ENCODE measurements around the gene MCOLN2.
"Not testable (repeated sequence)": the region's sequence is repeated elsewhere in the genome, so short reads cannot be mapped to it uniquely, and the experiment has no call there.

Gene MCOLN2

GRCh38 chr1:84919461-84919970 lies 77.4 kb downstream of the MCOLN2 start:
- Histone ChIP-seq H3K4me3 (ENCODE audit: control insufficient read depth in 1 of 7, extremely low read depth in 1 of 7, insufficient read depth in 4 of 7, low read depth in 2 of 7, low read length in 6 of 7) (no peak overlapping the region), H3K27me3 (replicated peaks in 2 of 5; ENCODE audit: control insufficient read depth in 4 of 5, insufficient read depth in 5 of 5, low read length in 4 of 5) (no peaks in the 10 kb centered on the region), H3K27ac (ENCODE audit: insufficient read depth in 1 of 2, low read depth in 1 of 2, low read length in 2 of 2, poor library complexity in 1 of 2, severe bottlenecking in 2 of 2) (no peak overlapping the region), H3K36me3 (ENCODE audit: control insufficient read depth in 4 of 4, insufficient read depth in 4 of 4, low read length in 3 of 4) (no peaks in the 10 kb centered on the region), H3K4me1 (ENCODE audit: control extremely low read depth in 1 of 4, control insufficient read depth in 4 of 4, insufficient read depth in 4 of 4, low read length in 3 of 4) (no peaks in the 10 kb centered on the region), H3K9me3 (ENCODE audit: control extremely low read depth in 1 of 5, control insufficient read depth in 4 of 5, insufficient read depth in 2 of 5, low read depth in 1 of 5, low read length in 4 of 5) (no peaks in the 10 kb centered on the region)
- ChIA-PET POLR2A (no interaction called here), CTCF (interaction anchor here (1.1 to 2.6 kb wide), 2 partner anchors 16 to 31 kb away, joined by 3 to 8 read pairs; no protein-coding TSS in a partner anchor)
- no peak for DNase-seq
- WGBS (ENCODE audit: insufficient coverage) = 60% methylated on average over 1 of the region's 4 CpGs

GRCh38 chr1:84918726-84919336 lies 78.1 kb downstream of the MCOLN2 start:
- WGBS (ENCODE audit: insufficient coverage) = 100% methylated on average over 3 of the region's 5 CpGs
- Histone ChIP-seq H3K4me1 (ENCODE audit: control extremely low read depth in 1 of 4, control insufficient read depth in 4 of 4, insufficient read depth in 4 of 4, low read length in 3 of 4) (no peaks in the 10 kb centered on the region), H3K27me3 (replicated peaks in 2 of 5; ENCODE audit: control insufficient read depth in 4 of 5, insufficient read depth in 5 of 5, low read length in 4 of 5) (no peaks in the 10 kb centered on the region), H3K4me3 (ENCODE audit: control insufficient read depth in 1 of 7, extremely low read depth in 1 of 7, insufficient read depth in 4 of 7, low read depth in 2 of 7, low read length in 6 of 7) (no peak overlapping the region), H3K9me3 (ENCODE audit: control extremely low read depth in 1 of 5, control insufficient read depth in 4 of 5, insufficient read depth in 2 of 5, low read depth in 1 of 5, low read length in 4 of 5) (no peaks in the 10 kb centered on the region), H3K27ac (ENCODE audit: insufficient read depth in 1 of 2, low read depth in 1 of 2, low read length in 2 of 2, poor library complexity in 1 of 2, severe bottlenecking in 2 of 2) (no peak overlapping the region), H3K36me3 (ENCODE audit: control insufficient read depth in 4 of 4, insufficient read depth in 4 of 4, low read length in 3 of 4) (no peaks in the 10 kb centered on the region)
- POLR2A ChIA-PET = no interaction called here
- CTCF ChIA-PET = interaction anchor here (1.1 to 2.6 kb wide), 2 partner anchors 16 to 30 kb away, joined by 3 to 8 read pairs; no protein-coding TSS in a partner anchor
- DNase-seq = no peak

- POLR2A ChIA-PET = no interaction called here
- Histone ChIP-seq H3K36me3 (ENCODE audit: control insufficient read depth in 4 of 4, insufficient read depth in 4 of 4, low read length in 3 of 4) (no peaks in the 10 kb centered on the region), H3K4me3 (ENCODE audit: control insufficient read depth in 1 of 7, extremely low read depth in 1 of 7, insufficient read depth in 4 of 7, low read depth in 2 of 7, low read length in 6 of 7) (no peak overlapping the region), H3K4me1 (ENCODE audit: control extremely low read depth in 1 of 4, control insufficient read depth in 4 of 4, insufficient read depth in 4 of 4, low read length in 3 of 4) (no peaks in the 10 kb centered on the region), H3K27me3 (replicated peaks in 2 of 5; ENCODE audit: control insufficient read depth in 4 of 5, insufficient read depth in 5 of 5, low read length in 4 of 5) (no peaks in the 10 kb centered on the region), H3K27ac (ENCODE audit: insufficient read depth in 1 of 2, low read depth in 1 of 2, low read length in 2 of 2, poor library complexity in 1 of 2, severe bottlenecking in 2 of 2) (no peak overlapping the region), H3K9me3 (ENCODE audit: control extremely low read depth in 1 of 5, control insufficient read depth in 4 of 5, insufficient read depth in 2 of 5, low read depth in 1 of 5, low read length in 4 of 5) (no peaks in the 10 kb centered on the region)
- CTCF ChIA-PET = no interaction called here
- 96% methylated on average over 2 of the region's 4 CpGs for whole genome bisulfite sequencing (ENCODE audit: insufficient coverage)
- DNase-seq = no peak
Measured at GRCh38 chr1:84916897-84917296, 80.0 kb downstream of the MCOLN2 start.

GRCh38 chr1:84913555-84913892 lies 83.4 kb downstream of the MCOLN2 start:
- H3K4me1 ChIP-seq (ENCODE audit: control extremely low read depth in 1 of 4, control insufficient read depth in 4 of 4, insufficient read depth in 4 of 4, low read length in 3 of 4) = no peaks in the 10 kb centered on the region
- H3K9me3 ChIP-seq (ENCODE audit: control extremely low read depth in 1 of 5, control insufficient read depth in 4 of 5, insufficient read depth in 2 of 5, low read depth in 1 of 5, low read length in 4 of 5) = no peaks in the 10 kb centered on the region
- no peaks in the 10 kb centered on the region for H3K36me3 ChIP-seq (ENCODE audit: control insufficient read depth in 4 of 4, insufficient read depth in 4 of 4, low read length in 3 of 4)
- ChIA-PET POLR2A (no interaction called here), CTCF (interaction anchor here (0.8 to 1.0 kb wide), 3 partner anchors 10 to 141 kb away, joined by 3 read pairs; no protein-coding TSS in a partner anchor)
- WGBS (ENCODE audit: insufficient coverage) = 100% methylated on average over 1 of the region's 4 CpGs
- H3K4me3 ChIP-seq (ENCODE audit: control insufficient read depth in 1 of 7, extremely low read depth in 1 of 7, insufficient read depth in 4 of 7, low read depth in 2 of 7, low read length in 6 of 7) = no peak overlapping the region
- no peaks in the 10 kb centered on the region for H3K27me3 ChIP-seq (replicated peaks in 2 of 5; ENCODE audit: control insufficient read depth in 4 of 5, insufficient read depth in 5 of 5, low read length in 4 of 5)
- no peak overlapping the region for H3K27ac ChIP-seq (ENCODE audit: insufficient read depth in 1 of 2, low read depth in 1 of 2, low read length in 2 of 2, poor library complexity in 1 of 2, severe bottlenecking in 2 of 2)
- no peak for DNase-seq

- WGBS (ENCODE audit: insufficient coverage) = 91% methylated on average over 1 of the region's 3 CpGs
- Histone ChIP-seq H3K27me3 (replicated peaks in 2 of 5; ENCODE audit: control insufficient read depth in 4 of 5, insufficient read depth in 5 of 5, low read length in 4 of 5) (no peaks in the 10 kb centered on the region), H3K27ac (ENCODE audit: insufficient read depth in 1 of 2, low read depth in 1 of 2, low read length in 2 of 2, poor library complexity in 1 of 2, severe bottlenecking in 2 of 2) (no peak overlapping the region), H3K4me3 (ENCODE audit: control insufficient read depth in 1 of 7, extremely low read depth in 1 of 7, insufficient read depth in 4 of 7, low read depth in 2 of 7, low read length in 6 of 7) (no peak overlapping the region), H3K36me3 (ENCODE audit: control insufficient read depth in 4 of 4, insufficient read depth in 4 of 4, low read length in 3 of 4) (no peaks in the 10 kb centered on the region), H3K9me3 (ENCODE audit: control extremely low read depth in 1 of 5, control insufficient read depth in 4 of 5, insufficient read depth in 2 of 5, low read depth in 1 of 5, low read length in 4 of 5) (no peaks in the 10 kb centered on the region), H3K4me1 (ENCODE audit: control extremely low read depth in 1 of 4, control insufficient read depth in 4 of 4, insufficient read depth in 4 of 4, low read length in 3 of 4) (no peaks in the 10 kb centered on the region)
- CTCF ChIA-PET = interaction anchor here (0.8 to 1.0 kb wide), 3 partner anchors 10 to 140 kb away, joined by 3 read pairs; no protein-coding TSS in a partner anchor
- DNase-seq = no peak
- POLR2A ChIA-PET = no interaction called here
Measured at GRCh38 chr1:84912726-84913554, 84.0 kb downstream of the MCOLN2 start.

GRCh38 chr1:84908746-84909464 lies 88.0 kb downstream of the MCOLN2 start:
- H3K36me3 ChIP-seq (ENCODE audit: control insufficient read depth in 4 of 4, insufficient read depth in 4 of 4, low read length in 3 of 4); DNase-seq; H3K4me1 ChIP-seq (ENCODE audit: control extremely low read depth in 1 of 4, control insufficient read depth in 4 of 4, insufficient read depth in 4 of 4, low read length in 3 of 4); H3K9me3 ChIP-seq (ENCODE audit: control extremely low read depth in 1 of 5, control insufficient read depth in 4 of 5, insufficient read depth in 2 of 5, low read depth in 1 of 5, low read length in 4 of 5); H3K27ac ChIP-seq (ENCODE audit: insufficient read depth in 1 of 2, low read depth in 1 of 2, low read length in 2 of 2, poor library complexity in 1 of 2, severe bottlenecking in 2 of 2); CTCF ChIA-PET; POLR2A ChIA-PET; H3K27me3 ChIP-seq (replicated peaks in 2 of 5; ENCODE audit: control insufficient read depth in 4 of 5, insufficient read depth in 5 of 5, low read length in 4 of 5); H3K4me3 ChIP-seq (ENCODE audit: control insufficient read depth in 1 of 7, extremely low read depth in 1 of 7, insufficient read depth in 4 of 7, low read depth in 2 of 7, low read length in 6 of 7): not testable (repeated sequence)
- WGBS (ENCODE audit: insufficient coverage) = no CpG with 5 or more reads among the region's 4 CpGs

All from common myeloid progenitor, CD34-positive (primary cell).